GM18498 (cell line): ENCODE measurements around the gene XRCC4.
A peak's percentile ranks its signal among the peaks of the same experiment; 100 is the strongest.

Experiments
- ATAC-seq: cut with Tn5 transposase; IDR thresholded peaks from one replicate; pipeline ENCODE4 v1.9.1; 2021; ENCODE audit warnings: mild to moderate bottlenecking, moderate library complexity; ENCODE audit not compliant: unreplicated experiment

XRCC4 gene

DNA sequence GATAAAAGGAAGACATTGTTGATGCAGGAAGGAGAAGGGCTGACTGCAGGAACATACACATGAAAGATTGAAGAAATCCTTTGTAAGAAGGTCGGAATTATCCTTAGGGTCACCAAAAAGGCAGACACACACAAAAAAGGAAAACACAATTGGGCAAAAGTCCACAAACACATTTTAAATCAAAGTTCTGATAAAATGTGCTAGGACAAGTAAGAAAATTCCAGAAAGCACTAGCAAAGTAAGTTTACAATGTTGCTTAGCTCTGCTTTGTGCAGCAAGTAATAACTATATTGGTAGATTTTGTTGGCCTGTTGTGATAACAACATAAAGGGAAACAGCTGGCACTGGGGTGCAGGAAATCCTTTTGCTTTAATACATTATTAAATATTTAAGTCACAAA is 294.4 kb downstream of the XRCC4 start:
- ATAC-seq: no peak

DNA sequence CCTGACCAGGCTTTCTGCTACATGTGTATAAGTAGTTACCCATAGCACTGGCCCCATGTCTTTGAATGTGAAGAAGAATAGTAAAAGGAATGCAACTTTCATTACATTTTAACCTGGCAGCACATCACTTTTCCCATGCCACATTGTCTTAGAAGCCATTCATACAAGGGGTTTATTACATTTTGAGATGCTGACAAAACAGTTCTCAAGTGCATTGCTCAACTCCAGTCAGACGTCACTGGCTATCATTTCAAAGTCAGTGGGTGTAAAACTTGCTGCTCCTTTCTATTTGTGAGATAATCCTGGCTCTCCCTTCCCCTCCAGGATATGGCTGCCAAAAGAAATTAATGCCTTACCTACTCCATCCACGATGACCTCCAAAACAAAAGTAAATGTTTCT is 297.2 kb downstream of the XRCC4 start:
- no peak for ATAC-seq

DNA sequence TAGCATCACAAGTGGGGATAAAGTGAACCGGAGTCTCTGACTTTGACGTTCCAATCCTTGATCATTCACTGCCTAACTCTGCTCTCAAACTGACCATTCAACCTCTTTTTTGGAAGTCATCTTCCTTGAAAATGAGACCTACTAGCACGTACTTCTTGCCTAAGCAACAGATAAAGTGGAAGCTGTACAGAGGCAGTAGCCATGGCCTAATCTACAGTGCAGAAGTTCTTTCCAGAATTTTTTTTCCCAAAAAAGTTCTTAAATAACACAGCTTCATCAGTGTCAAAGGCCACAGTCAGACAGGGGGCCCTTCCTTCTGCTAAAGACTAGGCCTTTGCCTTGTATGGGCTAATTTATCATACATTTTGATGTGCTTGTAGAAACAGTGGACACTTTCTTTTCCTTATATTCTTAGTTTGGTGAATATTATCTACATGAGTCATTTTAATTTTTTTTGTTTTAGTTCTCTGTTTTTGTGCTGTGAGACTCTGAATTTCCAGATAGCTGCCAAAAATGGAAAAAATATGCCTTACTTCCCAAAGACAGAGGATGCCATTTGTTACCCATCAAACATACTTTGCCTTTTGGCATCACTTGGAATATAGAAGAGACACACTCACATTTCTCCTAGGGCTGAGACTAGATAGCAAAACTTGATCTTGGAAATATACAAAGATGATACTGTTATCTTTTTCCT is 297.9 kb downstream of the XRCC4 start:
- ATAC-seq: no peak

DNA sequence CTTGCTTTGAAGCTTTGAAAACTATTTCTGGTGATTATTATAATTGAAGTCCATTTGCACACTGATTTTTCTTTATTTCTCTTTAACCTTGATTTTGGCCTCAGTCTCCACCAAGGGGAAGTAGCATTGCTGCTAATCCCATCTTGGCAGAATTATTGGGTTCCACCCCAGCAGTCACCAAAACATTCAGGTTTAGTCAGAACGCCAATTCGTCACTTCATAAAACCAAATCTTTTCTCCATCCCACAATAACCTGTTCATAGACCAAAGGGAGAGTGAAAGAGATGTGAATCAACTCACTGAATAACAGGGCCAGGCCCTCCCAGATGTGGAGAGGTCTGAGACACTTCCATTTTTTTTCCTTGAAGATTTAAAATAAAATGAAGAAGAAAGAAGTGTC is 299.1 kb downstream of the XRCC4 start:
- ATAC-seq: no peak

DNA sequence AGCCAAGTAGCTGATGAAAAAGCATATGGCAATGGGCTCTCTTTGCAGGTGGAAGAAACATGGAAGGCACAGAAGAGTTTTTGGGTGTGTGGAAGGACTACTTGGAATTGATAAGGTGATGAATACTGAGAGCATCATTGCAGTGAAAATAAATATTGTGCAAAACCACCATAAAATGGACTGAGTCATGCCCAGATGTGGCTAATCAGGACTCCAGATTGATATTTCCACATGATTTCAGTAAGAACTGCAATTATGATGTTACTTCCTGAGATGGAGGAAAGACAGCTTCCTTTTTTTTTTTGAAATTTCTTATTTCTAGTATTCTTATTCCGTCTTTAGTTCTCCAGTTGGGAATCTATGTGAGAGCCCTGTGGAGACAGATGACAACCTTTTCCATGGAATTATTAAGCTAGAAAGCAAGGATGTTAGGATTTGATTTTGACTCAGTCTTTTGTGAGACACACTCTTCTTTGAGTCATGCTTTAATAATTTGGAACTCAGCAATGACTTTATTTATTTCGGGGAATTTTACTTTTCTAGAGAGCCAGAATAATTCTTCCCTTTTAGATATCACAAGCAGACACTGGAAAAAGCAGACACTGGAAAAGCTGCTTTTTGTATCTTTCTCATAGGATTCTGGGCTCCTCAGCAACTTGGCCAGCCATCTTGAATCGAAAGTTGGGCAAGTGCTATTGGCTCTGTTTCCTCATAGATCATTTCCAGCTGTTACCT is 300.0 kb downstream of the XRCC4 start:
- ATAC-seq: no peak

- ATAC-seq: no peak
These were observed 301.4 kb downstream of the XRCC4 start for GRCh38 chr5:83378624-83379289.

DNA sequence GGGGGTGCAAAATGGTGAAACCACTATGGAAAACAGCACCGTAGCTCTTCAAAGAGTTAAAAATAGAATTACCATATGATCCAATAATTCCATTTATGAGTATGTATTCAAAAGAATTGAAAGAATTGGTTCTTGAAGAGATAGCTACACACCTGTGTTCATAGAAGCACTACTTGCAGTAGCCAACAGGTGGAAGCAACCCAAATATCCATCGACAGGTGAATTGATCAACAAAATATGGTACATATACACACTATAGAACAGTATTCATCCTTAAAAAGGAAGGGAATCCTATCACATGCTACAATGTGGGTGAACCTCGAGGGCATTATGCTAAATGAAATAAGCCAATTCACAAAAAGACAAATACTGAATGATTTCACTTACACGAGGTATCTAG is 308.5 kb downstream of the XRCC4 start:
- ATAC-seq: no peak

DNA sequence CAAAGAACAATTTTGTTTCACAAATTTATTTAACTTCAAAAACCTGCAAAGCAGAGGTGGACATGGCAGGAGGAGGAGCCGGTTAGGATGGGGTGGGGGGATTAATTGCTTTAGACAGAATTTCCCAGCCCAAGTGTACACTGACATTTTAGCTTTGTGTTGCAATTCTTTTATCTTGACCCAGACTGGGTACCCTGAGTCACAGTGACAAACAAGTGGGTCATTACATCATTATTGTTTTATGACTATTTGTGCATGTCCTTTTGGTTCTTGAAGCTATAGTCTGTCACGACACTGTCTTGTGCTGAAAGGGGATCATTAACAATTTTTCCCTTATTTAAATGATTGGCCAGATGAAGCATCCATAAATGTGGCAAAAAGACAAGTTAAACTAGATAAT is 309.7 kb downstream of the XRCC4 start:
- ATAC-seq: no peak

DNA sequence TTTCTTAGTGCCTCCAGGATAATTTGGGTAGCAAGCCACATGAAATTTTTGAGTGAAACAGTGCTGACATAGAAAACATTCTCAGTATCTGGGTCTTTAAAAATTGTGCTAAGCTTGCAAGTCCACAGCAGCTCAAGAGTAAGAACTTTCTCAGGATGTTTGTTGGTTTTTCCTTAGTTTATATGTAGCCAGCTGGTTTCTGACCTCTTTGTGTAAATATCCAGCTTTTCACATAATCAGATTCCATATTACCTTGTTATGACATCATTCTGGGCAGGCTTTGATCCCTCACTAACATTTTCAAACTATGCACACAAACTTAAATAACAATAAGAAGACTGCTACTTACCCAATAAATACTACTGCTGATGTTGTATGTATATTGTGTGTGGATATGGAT is 311.3 kb downstream of the XRCC4 start:
- ATAC-seq: no peak

DNA sequence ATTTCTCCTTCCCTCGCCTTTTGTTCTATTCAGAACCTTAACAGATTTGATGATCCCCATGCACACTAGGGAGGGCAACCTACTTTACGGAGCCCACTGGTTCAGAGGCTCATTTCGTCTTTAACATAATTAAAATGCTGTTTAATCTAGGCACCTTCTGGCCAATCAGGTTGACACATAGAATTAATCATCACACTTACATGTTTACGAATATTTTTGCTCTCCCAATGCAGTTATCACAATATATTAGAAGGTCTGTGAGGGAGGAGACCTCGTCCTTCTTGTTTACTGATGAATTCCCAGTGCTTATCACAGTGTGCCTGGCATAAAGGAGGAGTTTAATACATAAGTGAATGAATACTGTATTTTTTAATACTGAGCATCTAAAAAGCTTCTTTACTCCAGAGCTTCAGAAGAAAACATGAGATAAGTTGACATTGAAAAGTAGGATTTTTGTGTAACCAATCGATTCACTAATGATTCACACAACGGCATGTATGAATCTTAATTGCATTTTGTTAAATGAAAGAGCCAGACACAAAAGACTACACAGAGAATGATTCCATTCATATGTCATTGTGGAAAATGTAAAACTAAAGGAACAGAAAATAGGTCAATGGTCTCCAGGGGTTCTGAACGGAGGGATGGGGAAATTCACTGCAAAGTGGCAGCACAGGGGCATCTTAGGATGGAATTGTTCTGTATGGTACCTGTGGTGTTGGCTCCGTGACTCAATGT is 315.6 kb downstream of the XRCC4 start:
- no peak for ATAC-seq

GRCh38 chr5:83393504-83393866 is 316.1 kb downstream of the XRCC4 start:
- ATAC-seq: no peak

DNA sequence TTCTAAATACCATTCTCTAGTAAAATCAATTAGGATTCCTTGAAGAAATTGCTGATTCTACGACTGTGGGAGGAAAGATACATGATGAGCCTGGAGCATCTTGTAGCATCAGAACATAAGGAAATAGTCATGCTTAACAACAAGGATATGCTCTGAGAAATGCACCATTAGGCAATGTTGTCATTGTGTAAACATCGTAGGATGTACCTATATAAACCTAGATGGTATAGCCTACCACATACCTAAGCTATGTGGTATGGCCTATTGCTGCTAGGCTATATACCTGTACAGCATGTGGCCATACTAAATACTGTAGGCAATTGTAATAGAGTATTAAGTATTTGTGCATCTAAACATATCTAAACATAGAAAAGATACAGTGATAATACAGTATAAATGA is 316.8 kb downstream of the XRCC4 start:
- ATAC-seq: no peak

- ATAC-seq: no peak
These were observed 319.3 kb downstream of the XRCC4 start for GRCh38 chr5:83396662-83397061.

GRCh38 chr5:83397658-83398057 is 320.3 kb downstream of the XRCC4 start:
- no peak for ATAC-seq

DNA sequence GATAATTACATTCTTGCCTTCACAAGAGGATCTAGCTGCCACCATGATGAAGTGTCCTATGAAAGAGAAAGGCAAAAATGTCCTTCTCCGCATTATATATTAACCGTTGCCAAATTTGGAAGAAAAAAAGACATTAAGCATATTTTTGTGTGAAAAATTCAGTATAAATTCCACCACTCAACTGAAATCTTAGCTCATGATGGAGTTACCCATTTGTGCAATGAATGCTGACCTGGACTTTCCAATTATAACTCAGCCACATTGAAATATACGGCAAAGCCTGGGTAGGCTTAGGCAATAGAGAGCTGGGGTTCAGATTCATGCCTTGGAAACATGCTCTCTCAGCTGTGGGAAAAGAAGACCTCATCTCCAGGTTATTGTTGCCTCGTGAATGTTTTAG is 322.9 kb downstream of the XRCC4 start:
- ATAC-seq: no peak

GRCh38 chr5:83400701-83401100 is 323.4 kb downstream of the XRCC4 start:
- no peak for ATAC-seq

GRCh38 chr5:83401122-83401731 is 323.9 kb downstream of the XRCC4 start:
- peak; percentile 63 for ATAC-seq

DNA sequence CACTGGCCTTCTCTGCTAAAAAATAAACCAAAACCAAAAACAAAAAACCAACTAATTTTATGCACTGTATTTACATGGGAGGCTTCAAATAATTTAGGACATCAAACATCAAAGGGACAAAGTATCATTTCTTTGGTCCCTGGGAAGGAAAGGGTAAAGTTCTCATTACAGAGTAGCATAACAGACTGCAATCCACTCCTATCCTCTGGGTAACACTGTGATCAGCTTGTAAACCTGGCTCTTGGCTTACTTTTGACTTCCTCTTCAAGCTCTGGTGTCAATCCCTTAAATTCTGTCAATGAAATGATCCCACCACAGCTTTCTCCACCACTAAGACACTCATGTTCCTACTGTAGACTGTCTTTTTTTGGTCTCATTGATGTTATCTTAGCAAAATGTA is 324.4 kb downstream of the XRCC4 start:
- no peak for ATAC-seq
